ENCODE measurements around the gene SOWAHD. TPM values are rescaled to one million over a fixed set of nuclear protein-coding genes. Genes with fewer than 3 reads are reported as not detected.

SOWAHD gene
- total RNA-seq, 1 donor from 2014 or later, result under 0.01 TPM

DNA sequence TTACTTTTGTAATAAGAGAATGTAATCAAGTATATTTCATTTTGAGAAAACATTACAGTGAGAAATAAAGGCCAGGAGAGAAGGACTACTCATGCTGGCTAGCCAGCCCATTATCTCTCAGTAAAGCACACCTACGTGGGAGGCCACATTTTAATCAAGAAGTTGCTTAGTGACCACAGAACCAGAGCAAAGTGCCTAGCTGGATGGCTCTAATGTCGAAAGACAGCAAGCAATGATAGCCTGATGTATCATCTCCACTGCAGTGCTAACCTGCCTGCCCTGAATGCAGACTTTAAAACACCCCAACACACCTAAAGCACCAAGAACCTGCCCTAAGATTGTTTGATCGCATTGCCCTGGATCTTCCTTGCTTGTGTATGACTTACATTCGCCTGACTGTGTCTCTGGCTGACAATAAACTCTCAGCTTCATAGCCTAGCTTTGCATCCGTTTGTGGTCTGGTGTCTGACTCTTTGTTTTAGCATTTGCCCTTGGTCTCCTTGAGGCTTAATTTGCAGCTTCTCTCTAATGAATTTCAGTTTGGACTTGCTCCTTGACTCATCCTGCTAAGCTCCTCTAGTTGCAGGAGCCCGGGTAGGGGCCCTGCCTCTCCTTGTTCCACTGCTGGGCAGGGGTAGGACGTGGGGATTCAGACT, 31.4 kb upstream of the SOWAHD start:
- no peaks in the 10 kb centered on the region for H3K36me3 ChIP-seq (ENCODE audit: control insufficient read depth, insufficient read depth, low read length)
- DNase-seq (ENCODE audit: low read depth) (peak; percentile 5), FAIRE-seq (peak; percentile 23)
- TF ChIP-seq, protein P1, sequence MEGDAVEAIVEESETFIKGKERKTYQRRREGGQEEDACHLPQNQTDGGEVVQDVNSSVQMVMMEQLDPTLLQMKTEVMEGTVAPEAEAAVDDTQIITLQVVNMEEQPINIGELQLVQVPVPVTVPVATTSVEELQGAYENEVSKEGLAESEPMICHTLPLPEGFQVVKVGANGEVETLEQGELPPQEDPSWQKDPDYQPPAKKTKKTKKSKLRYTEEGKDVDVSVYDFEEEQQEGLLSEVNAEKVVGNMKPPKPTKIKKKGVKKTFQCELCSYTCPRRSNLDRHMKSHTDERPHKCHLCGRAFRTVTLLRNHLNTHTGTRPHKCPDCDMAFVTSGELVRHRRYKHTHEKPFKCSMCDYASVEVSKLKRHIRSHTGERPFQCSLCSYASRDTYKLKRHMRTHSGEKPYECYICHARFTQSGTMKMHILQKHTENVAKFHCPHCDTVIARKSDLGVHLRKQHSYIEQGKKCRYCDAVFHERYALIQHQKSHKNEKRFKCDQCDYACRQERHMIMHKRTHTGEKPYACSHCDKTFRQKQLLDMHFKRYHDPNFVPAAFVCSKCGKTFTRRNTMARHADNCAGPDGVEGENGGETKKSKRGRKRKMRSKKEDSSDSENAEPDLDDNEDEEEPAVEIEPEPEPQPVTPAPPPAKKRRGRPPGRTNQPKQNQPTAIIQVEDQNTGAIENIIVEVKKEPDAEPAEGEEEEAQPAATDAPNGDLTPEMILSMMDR (IDR thresholded peaks at IDR 0.05; ENCODE audit: insufficient read depth, low read length, severe bottlenecking), result no peak
- no peak overlapping the region for H3K4me3 ChIP-seq (ENCODE audit: low read depth, low read length)
- H3K27me3 ChIP-seq (ENCODE audit: control insufficient read depth, insufficient read depth, low read length), result no peaks in the 10 kb centered on the region

DNA sequence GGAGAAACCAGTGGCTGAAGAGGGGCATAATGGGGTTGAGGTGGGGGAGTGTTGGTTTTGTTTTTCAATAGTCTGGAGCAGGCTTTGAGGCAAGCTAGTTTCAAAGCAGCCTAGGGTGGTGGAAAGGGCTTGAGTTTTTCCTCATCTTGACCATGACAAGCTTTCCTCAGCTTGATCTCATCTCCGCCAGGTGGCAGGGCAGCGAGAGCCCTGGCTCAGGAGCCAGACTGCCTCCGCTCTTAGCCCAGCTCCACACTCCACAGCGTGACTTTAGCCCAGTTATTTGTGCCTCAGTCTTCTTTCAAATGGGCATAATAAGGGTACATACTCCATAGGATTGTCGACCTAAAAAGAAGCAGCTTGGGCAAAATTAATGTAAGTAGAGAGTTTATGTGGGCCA, 29.9 kb upstream of the SOWAHD start:
- Histone ChIP-seq H3K36me3 (ENCODE audit: control insufficient read depth, insufficient read depth, low read length) (no peaks in the 10 kb centered on the region), H3K4me3 (ENCODE audit: low read depth, low read length) (no peak overlapping the region), H3K27me3 (ENCODE audit: control insufficient read depth, insufficient read depth, low read length) (no peaks in the 10 kb centered on the region)
- TF ChIP-seq, protein P1 (IDR thresholded peaks at IDR 0.05; ENCODE audit: insufficient read depth, low read length, severe bottlenecking), result peak; percentile 32
- no peak for FAIRE-seq
- no peak for DNase-seq (ENCODE audit: low read depth)

DNA sequence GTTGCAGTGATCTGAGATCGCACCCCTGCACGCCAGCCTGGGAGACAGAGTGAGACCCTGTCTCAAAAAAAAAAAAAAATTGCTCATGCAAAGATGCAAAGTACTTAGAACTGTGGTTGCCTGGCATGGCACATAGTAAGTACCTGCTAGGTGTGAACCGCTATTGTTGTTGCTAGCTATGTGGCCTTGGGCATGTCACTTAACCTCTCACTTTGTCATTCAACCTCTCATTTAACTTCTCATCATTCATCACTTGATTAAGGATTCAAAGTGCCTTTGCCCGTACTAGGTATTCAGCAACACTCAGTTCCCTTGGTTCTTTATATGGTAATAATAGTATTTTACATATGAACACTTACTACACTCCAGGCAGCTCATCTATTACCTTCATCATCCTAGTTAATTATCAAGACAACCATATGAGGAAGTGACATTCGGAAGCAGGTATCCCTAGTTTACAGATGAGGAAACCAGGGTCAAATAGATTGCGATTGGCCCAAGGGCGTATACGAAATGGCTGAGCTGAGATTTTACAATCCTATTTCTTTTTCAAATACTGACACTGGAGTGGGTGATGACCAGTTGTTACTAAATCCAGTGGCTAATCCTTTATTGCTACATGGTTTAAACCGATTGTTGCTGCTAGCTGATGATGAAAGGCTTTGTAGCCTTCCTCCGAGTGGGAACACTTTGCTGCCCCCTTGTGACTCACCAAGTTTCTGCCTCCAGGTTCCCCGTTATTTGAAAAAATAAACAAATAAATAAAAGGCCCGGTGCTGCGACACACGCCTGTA, 28.8 kb upstream of the SOWAHD start:
- Histone ChIP-seq H3K27me3 (ENCODE audit: control insufficient read depth, insufficient read depth, low read length) (no peaks in the 10 kb centered on the region), H3K4me3 (ENCODE audit: low read depth, low read length) (no peak overlapping the region), H3K36me3 (ENCODE audit: control insufficient read depth, insufficient read depth, low read length) (no peaks in the 10 kb centered on the region)
- no peak for FAIRE-seq
- DNase-seq (ENCODE audit: low read depth), result peak; percentile 52
- TF ChIP-seq, protein P1 (IDR thresholded peaks at IDR 0.05; ENCODE audit: insufficient read depth, low read length, severe bottlenecking), result peak; percentile 51

DNA sequence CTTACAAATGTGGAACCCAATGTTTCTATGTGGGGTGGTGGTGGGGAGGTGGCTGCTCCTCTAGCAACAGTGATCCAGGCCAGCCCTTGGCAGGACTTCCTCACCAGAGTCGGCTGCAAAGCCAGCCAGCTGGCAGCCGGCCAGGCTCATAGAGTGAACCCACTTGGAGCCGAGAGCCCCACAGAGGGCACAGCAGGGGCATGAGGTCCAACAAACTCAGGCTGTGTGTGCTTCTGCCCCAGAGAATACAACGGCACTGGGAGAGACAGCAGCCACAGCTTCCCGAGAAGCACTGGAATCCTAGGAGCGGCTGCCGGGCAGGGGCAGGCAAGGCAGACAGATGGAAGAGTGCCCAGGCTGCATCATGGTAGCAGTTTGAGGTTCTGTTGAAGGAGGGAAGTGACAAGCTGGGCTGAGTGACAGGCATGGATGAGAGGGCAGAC, 23.5 kb upstream of the SOWAHD start:
- Histone ChIP-seq H3K36me3 (ENCODE audit: control insufficient read depth, insufficient read depth, low read length) (no peaks in the 10 kb centered on the region), H3K27me3 (ENCODE audit: control insufficient read depth, insufficient read depth, low read length) (no peaks in the 10 kb centered on the region), H3K4me3 (ENCODE audit: low read depth, low read length) (no peak overlapping the region)
- no peak for FAIRE-seq
- TF ChIP-seq, protein P1 (IDR thresholded peaks at IDR 0.05; ENCODE audit: insufficient read depth, low read length, severe bottlenecking), result no peak
- DNase-seq (ENCODE audit: low read depth), result no peak

DNA sequence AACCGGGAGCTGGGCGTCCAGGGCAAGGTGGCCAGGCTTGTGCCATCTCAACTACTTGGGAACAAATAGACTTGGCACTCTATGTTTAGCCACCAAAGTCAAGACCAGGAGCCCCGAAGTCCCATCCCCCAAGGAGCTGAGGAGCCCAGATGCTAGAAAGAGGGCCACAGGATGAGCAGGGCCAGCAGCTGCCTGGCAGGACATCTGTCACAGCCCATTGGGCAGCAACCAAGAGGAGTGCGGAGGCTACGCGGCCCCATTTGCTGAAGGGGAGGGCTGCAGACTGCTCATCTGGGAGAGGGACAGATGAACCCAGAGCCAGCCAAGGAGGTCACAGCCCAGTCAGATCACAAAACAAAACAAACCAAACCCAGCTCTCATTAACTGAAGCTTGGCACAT, 22.9 kb upstream of the SOWAHD start:
- Histone ChIP-seq H3K27me3 (ENCODE audit: control insufficient read depth, insufficient read depth, low read length) (no peaks in the 10 kb centered on the region), H3K36me3 (ENCODE audit: control insufficient read depth, insufficient read depth, low read length) (no peaks in the 10 kb centered on the region), H3K4me3 (ENCODE audit: low read depth, low read length) (no peak overlapping the region)
- FAIRE-seq (no peak), DNase-seq (ENCODE audit: low read depth) (no peak)
- TF ChIP-seq, protein P1 (IDR thresholded peaks at IDR 0.05; ENCODE audit: insufficient read depth, low read length, severe bottlenecking), result no peak

All from bronchial epithelial cell (primary cell).